DND-41 (cell line): ENCODE results near the gene RASGRF2.

Experiments used
- ATAC-seq: fragments of 200-7000 bp; cut with Tn5 transposase; 3 replicates; pipeline ENCODE4 v1.9.1; 2021; ENCODE audit warnings: low read depth; ENCODE audit not compliant: insufficient read depth
- DNase-seq: peaks from one replicate; pipeline ENCODE4 v3.0.0-alpha.2; 2020
- H2AFZ ChIP-seq: 2 replicates; pipeline ENCODE4 v1.6.0; 2012; ENCODE audit warnings: low read depth, low read length
- H3K27ac ChIP-seq: 2 replicates; pipeline ENCODE4 v1.5.1; 2012; ENCODE audit warnings: low read length, inconsistent platforms
- H3K27me3 ChIP-seq: fragments of 200-600 bp; sonication (generic); 2 replicates; pipeline ENCODE4 v1.6.0; 2012; ENCODE audit warnings: low read length, mild to moderate bottlenecking, inconsistent platforms; ENCODE audit not compliant: insufficient read depth, poor library complexity
- H3K36me3 ChIP-seq: 2 replicates; pipeline ENCODE4 v1.5.1; 2012; ENCODE audit warnings: low read length, inconsistent platforms; ENCODE audit not compliant: insufficient read depth
- H3K4me1 ChIP-seq: 2 replicates; pipeline ENCODE4 v1.5.1; 2012; ENCODE audit warnings: mild to moderate bottlenecking, low read length; ENCODE audit not compliant: insufficient read depth
- H3K4me2 ChIP-seq: 2 replicates; pipeline ENCODE4 v1.6.0; 2012; ENCODE audit warnings: mild to moderate bottlenecking, moderate library complexity, low read length, inconsistent platforms; ENCODE audit not compliant: insufficient read depth
- H3K4me3 ChIP-seq, 2 experiments: fragments of 200-600 bp in 1 of 2; shearing (Covaris generic) in 1 of 2; 2 replicates each; pipeline ENCODE4 v1.5.1; 2012 to 2016; ENCODE audit warnings: inconsistent platforms in 2 of 2, low read length in 2 of 2, mild to moderate bottlenecking in 2 of 2, low read depth in 1 of 2, moderate library complexity in 1 of 2
- H3K79me2 ChIP-seq: 2 replicates; pipeline ENCODE4 v1.6.0; 2012; ENCODE audit warnings: low read length, inconsistent platforms; ENCODE audit not compliant: insufficient read depth
- H3K9ac ChIP-seq: 2 replicates; pipeline ENCODE4 v1.6.0; 2012; ENCODE audit warnings: low read depth, mild to moderate bottlenecking, inconsistent platforms, low read length, moderate library complexity
- H3K9me3 ChIP-seq: 2 replicates; pipeline ENCODE4 v1.5.1; 2012; ENCODE audit warnings: low read length, moderate library complexity, mild to moderate bottlenecking, inconsistent platforms; ENCODE audit not compliant: insufficient read depth, severe bottlenecking
- H4K20me1 ChIP-seq: 2 replicates; pipeline ENCODE4 v1.6.0; 2012; ENCODE audit warnings: low read length; ENCODE audit not compliant: insufficient read depth
- EZH2 ChIP-seq: IDR thresholded peaks from 3 replicates; pipeline ENCODE4 v1.6.1; 2012; ENCODE audit warnings: borderline replicate concordance, low read depth, mild to moderate bottlenecking, moderate library complexity, low read length, inconsistent platforms; ENCODE audit not compliant: severe bottlenecking
- TF ChIP-seq, protein P1 (sequence below): IDR thresholded peaks from 2 replicates; pipeline ENCODE4 v1.5.1; 2012; ENCODE audit warnings: borderline replicate concordance, low read length, moderate library complexity, mild to moderate bottlenecking; ENCODE audit not compliant: poor library complexity, severe bottlenecking; ENCODE audit errors: extremely low read depth

Gene RASGRF2

DNA sequence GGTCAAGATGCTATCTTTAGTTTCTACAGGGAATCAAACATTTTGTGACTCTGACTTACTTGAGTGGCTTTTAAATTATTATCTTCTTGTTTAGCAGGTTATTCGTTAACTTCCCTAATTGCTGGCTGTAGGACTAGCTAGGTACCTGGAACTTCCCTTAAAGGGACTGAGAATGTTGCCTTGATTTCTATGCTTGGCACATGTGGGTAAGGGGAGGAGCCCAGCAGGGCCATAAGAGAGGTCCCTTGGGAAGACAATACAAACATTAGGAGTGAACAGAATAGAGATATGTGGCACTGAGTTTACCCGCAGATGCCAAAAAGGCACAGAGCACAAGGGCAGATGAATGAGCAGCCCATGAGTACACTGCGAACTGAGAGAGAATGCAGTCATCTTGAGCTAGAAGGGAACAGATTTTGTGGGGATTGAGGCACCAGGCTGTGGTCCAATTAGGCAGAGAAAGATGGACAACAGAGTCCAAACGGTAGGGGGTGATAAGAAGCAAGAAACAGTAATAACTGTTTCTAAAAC, 282.8 kb downstream of the RASGRF2 start:
- no peak overlapping the region for H2AFZ ChIP-seq
- H3K79me2 ChIP-seq: no peaks in the 10 kb centered on the region
- no peaks in the 10 kb centered on the region for H3K9me3 ChIP-seq
- H3K9ac ChIP-seq: no peak overlapping the region
- no peak for DNase-seq
- H3K27me3 ChIP-seq: no peaks in the 10 kb centered on the region
- no peak overlapping the region for H3K4me3 ChIP-seq
- TF ChIP-seq, protein P1, sequence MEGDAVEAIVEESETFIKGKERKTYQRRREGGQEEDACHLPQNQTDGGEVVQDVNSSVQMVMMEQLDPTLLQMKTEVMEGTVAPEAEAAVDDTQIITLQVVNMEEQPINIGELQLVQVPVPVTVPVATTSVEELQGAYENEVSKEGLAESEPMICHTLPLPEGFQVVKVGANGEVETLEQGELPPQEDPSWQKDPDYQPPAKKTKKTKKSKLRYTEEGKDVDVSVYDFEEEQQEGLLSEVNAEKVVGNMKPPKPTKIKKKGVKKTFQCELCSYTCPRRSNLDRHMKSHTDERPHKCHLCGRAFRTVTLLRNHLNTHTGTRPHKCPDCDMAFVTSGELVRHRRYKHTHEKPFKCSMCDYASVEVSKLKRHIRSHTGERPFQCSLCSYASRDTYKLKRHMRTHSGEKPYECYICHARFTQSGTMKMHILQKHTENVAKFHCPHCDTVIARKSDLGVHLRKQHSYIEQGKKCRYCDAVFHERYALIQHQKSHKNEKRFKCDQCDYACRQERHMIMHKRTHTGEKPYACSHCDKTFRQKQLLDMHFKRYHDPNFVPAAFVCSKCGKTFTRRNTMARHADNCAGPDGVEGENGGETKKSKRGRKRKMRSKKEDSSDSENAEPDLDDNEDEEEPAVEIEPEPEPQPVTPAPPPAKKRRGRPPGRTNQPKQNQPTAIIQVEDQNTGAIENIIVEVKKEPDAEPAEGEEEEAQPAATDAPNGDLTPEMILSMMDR: no peak
- no peak for TF ChIP-seq EZH2
- ATAC-seq: no peak
- H3K27ac ChIP-seq: no peak overlapping the region
- no peak overlapping the region for H3K4me2 ChIP-seq
- H3K4me1 ChIP-seq: no peaks in the 10 kb centered on the region
- no peaks in the 10 kb centered on the region for H4K20me1 ChIP-seq
- H3K36me3 ChIP-seq: peaks cover 3% of the 10 kb centered on the region; the same call in 1 of the 2 replicates

DNA sequence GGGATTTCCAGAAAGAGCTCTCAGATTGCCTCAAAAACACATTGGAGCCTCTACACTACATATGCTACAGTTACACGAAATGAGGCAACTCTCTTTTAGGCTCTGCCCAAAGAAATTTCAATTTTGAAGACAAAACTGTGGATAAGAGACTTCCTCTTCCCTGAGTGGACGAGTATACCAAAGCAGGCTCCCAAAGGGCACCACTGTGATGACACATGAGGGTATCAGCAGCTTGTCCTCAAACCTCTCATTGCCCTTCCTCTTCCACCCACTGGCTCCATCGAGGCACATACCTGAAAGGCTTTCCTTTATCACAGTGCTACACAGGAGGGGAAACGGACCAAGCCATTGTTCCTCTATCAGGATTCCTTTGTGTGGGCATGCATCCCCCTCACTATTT, 284.3 kb downstream of the RASGRF2 start:
- no peaks in the 10 kb centered on the region for H3K4me1 ChIP-seq
- TF ChIP-seq, protein P1: no peak
- no peak for TF ChIP-seq EZH2
- ATAC-seq: no peak

DNA sequence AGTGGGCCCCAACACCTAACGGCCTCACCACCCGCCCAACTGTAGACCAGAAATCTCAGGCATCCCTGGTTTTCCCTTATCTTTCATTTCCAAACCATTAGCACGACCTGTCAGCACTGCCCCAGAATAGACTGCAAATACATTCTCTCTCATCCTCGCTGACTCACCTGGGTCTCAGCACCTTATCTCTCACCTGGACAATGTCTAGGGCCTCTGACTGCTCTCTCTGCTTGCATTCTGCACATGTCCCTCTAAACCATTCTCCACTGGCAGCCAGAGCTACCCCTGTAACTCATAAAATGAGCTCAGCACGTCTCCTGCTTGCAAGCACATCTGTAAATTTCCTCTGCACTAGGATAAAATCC, 285.7 kb downstream of the RASGRF2 start:
- no peaks in the 10 kb centered on the region for H4K20me1 ChIP-seq
- no peaks in the 10 kb centered on the region for H3K4me1 ChIP-seq
- no peak overlapping the region for H2AFZ ChIP-seq
- TF ChIP-seq, protein P1: no peak
- TF ChIP-seq EZH2: no peak
- H3K36me3 ChIP-seq: peaks cover 3% of the 10 kb centered on the region; the same call in 1 of the 2 replicates
- no peak overlapping the region for H3K4me2 ChIP-seq
- H3K4me3 ChIP-seq: no peak overlapping the region
- no peaks in the 10 kb centered on the region for H3K9me3 ChIP-seq
- no peaks in the 10 kb centered on the region for H3K79me2 ChIP-seq
- H3K27me3 ChIP-seq: no peaks in the 10 kb centered on the region
- H3K27ac ChIP-seq: no peak overlapping the region
- DNase-seq (no peak), ATAC-seq (no peak)
- H3K9ac ChIP-seq: no peak overlapping the region

More for the DNA sequence above, 284.3 kb downstream of the RASGRF2 start:
- H2AFZ ChIP-seq: no peak overlapping the region
- H3K36me3 ChIP-seq: peaks cover 3% of the 10 kb centered on the region; the same call in 1 of the 2 replicates
- no peaks in the 10 kb centered on the region for H4K20me1 ChIP-seq
- no peak overlapping the region for H3K27ac ChIP-seq
- no peak for DNase-seq
- H3K27me3 ChIP-seq: no peaks in the 10 kb centered on the region
- no peak overlapping the region for H3K4me3 ChIP-seq
- no peaks in the 10 kb centered on the region for H3K79me2 ChIP-seq
- H3K9ac ChIP-seq: no peak overlapping the region
- H3K4me2 ChIP-seq: no peak overlapping the region
- no peaks in the 10 kb centered on the region for H3K9me3 ChIP-seq

DNA sequence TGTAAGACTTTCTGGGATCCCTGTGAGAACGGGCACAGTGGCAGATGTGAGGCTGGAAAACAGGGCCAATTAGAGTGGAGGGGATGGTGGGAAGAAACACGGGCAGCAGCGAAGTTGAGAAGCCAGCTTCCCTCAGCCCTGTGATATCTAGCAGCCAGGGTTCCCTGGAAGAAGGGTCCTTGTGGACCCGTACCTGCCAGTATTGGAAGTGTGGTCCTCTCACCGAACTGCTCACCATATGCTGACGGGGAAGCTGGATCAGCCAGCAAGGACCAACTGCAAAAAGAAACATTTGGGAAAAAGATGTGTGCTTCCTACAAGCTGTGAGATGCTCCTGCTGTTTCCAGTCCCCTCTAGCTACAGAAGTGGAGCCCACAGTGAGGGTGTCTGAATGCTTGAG, 286.5 kb downstream of the RASGRF2 start:
- no peak for TF ChIP-seq EZH2
- TF ChIP-seq, protein P1: no peak
- ATAC-seq: no peak
- Histone ChIP-seq H3K4me3 (no peak overlapping the region), H3K36me3 (peaks cover 3% of the 10 kb centered on the region; the same call in 1 of the 2 replicates), H3K27ac (no peak overlapping the region), H3K4me2 (no peak overlapping the region), H4K20me1 (no peaks in the 10 kb centered on the region), H3K79me2 (no peaks in the 10 kb centered on the region), H2AFZ (no peak overlapping the region), H3K9me3 (no peaks in the 10 kb centered on the region), H3K27me3 (no peaks in the 10 kb centered on the region), H3K4me1 (no peaks in the 10 kb centered on the region), H3K9ac (no peak overlapping the region)
- DNase-seq: no peak
